ENCODE measurements around the gene GRM7. TPM values are rescaled to one million over a fixed set of nuclear protein-coding genes. Genes with fewer than 3 reads are reported as not detected.

The GRM7 gene
- total and polyA plus RNA-seq, 2 of the 4 experiments (the other 2 are of a cell fraction), result not detected

GRCh38 chr3:7070461-7070860, 209.5 kb downstream of the GRM7 start:
- WGBS, 2 experiments (ENCODE audit: extremely low coverage in 2 of 2, insufficient read length in 1 of 2), result no CpG with 5 or more reads among the region's 6 CpGs
- peaks cover 3% of the 10 kb centered on the region; the same call in 1 of the 2 replicates for H3K9me3 ChIP-seq (ENCODE audit: control insufficient read depth, insufficient read depth, low read length)
- no peak overlapping the region for H3K18ac ChIP-seq (ENCODE audit: low read depth, low read length)
- no peak overlapping the region for H3K56ac ChIP-seq (ENCODE audit: extremely low read depth, insufficient read depth, low read length)
- H3K4ac ChIP-seq (ENCODE audit: low read depth, low read length), result no peak overlapping the region
- H3K4me2 ChIP-seq (ENCODE audit: low read depth, low read length), result no peak overlapping the region
- H3K27ac ChIP-seq (ENCODE audit: insufficient read depth, low read length), result no peak overlapping the region
- TF ChIP-seq USF2 (IDR thresholded peaks at IDR 0.05; ENCODE audit: low read depth, low read length) (no peak), MAFK (IDR thresholded peaks at IDR 0.05; ENCODE audit: low read depth, low read length) (no peak), POLR2A (IDR thresholded peaks at IDR 0.05; ENCODE audit: low read depth, low read length) (no peak), NFE2L2 (IDR thresholded peaks at IDR 0.05; ENCODE audit: low read depth, low read length) (no peak), BHLHE40 (IDR thresholded peaks at IDR 0.05; ENCODE audit: low read depth, low read length) (no peak), FOS (IDR thresholded peaks at IDR 0.05; ENCODE audit: low read depth, low read length) (no peak), CHD1 (IDR thresholded peaks at IDR 0.05; ENCODE audit: low read depth, low read length) (no peak), CEBPB (IDR thresholded peaks at IDR 0.05; ENCODE audit: low read depth, low read length) (no peak), RCOR1 (IDR thresholded peaks at IDR 0.05; ENCODE audit: insufficient replicate concordance, low read length) (no peak), SMC3 (IDR thresholded peaks at IDR 0.05; ENCODE audit: low read depth, low read length) (no peak)
- TF ChIP-seq, protein P1, sequence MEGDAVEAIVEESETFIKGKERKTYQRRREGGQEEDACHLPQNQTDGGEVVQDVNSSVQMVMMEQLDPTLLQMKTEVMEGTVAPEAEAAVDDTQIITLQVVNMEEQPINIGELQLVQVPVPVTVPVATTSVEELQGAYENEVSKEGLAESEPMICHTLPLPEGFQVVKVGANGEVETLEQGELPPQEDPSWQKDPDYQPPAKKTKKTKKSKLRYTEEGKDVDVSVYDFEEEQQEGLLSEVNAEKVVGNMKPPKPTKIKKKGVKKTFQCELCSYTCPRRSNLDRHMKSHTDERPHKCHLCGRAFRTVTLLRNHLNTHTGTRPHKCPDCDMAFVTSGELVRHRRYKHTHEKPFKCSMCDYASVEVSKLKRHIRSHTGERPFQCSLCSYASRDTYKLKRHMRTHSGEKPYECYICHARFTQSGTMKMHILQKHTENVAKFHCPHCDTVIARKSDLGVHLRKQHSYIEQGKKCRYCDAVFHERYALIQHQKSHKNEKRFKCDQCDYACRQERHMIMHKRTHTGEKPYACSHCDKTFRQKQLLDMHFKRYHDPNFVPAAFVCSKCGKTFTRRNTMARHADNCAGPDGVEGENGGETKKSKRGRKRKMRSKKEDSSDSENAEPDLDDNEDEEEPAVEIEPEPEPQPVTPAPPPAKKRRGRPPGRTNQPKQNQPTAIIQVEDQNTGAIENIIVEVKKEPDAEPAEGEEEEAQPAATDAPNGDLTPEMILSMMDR (conservative IDR thresholded peaks at IDR 0.05; ENCODE audit: low read depth, low read length), result no peak
- no peak overlapping the region for H2BK120ac ChIP-seq (ENCODE audit: low read depth, low read length)
- DNase-seq, result no peak
- dilution Hi-C loops (cut with HindIII; ENCODE audit: low sequenced_read_pairs, unreplicated experiment), result no loop called here
- H2AK9ac ChIP-seq (replicated peaks; ENCODE audit: low read depth, low read length, poor library complexity), result no peak overlapping the region
- no peaks in the 10 kb centered on the region for H3K4me1 ChIP-seq (ENCODE audit: control insufficient read depth, insufficient read depth, low read length)
- no peaks in the 10 kb centered on the region for H3K27me3 ChIP-seq (ENCODE audit: control insufficient read depth, insufficient read depth, low read length)
- ATAC-seq (ENCODE audit: low read depth), result no peak
- no peaks in the 10 kb centered on the region for H3K36me3 ChIP-seq (ENCODE audit: control insufficient read depth, insufficient read depth, low read length)
- no peak overlapping the region for H3K4me3 ChIP-seq (ENCODE audit: insufficient read depth, low read depth, low read length)
- no peak overlapping the region for H2AK5ac ChIP-seq (ENCODE audit: low read depth, low read length)
- H2AFZ ChIP-seq (replicated peaks; ENCODE audit: low read length, poor library complexity), result no peak overlapping the region
- BruUV-seq (replicated peaks), result no TSS peak
- no peak overlapping the region for H4K5ac ChIP-seq (ENCODE audit: low read depth, low read length)
- ChIA-PET CTCF (no interaction called here), POLR2A (ENCODE audit: unreplicated experiment) (no interaction called here)
- H4K20me1 ChIP-seq (ENCODE audit: insufficient read depth, low read length), result no peaks in the 10 kb centered on the region
- H3K9ac ChIP-seq (ENCODE audit: low read depth, low read length), result no peak overlapping the region
- H3K79me1 ChIP-seq (ENCODE audit: low read depth in 1 of 2, low read length in 2 of 2), result no peaks in the 10 kb centered on the region
- H2BK20ac ChIP-seq (ENCODE audit: low read depth, low read length), result no peak overlapping the region
- H3K14ac ChIP-seq (replicated peaks; ENCODE audit: low read depth, low read length), result no peak overlapping the region
- no peaks in the 10 kb centered on the region for H3K9me1 ChIP-seq (ENCODE audit: insufficient read depth, low read length)
- no peak overlapping the region for H4K8ac ChIP-seq (ENCODE audit: low read depth in 2 of 2, low read length in 2 of 2)
- in situ Hi-C loops (cut with MboI; ENCODE audit: low sequenced_read_pairs), result no loop called here
- no peak overlapping the region for H3K23ac ChIP-seq (ENCODE audit: low read depth, low read length)
- no peak overlapping the region for H2BK15ac ChIP-seq (ENCODE audit: low read depth, low read length)
- intact Hi-C loops (cut with micrococcal nuclease), result no loop called here
- no peak overlapping the region for H4K91ac ChIP-seq (ENCODE audit: insufficient read depth, low read depth, low read length)
- no peak overlapping the region for H2BK5ac ChIP-seq (ENCODE audit: low read depth, low read length, poor library complexity, severe bottlenecking)

Measured in IMR-90 (cell line).